Astrocyte of the spinal cord (primary cell): Measurements from ENCODE around the gene FCN2.

Experiments
- DNase-seq: peaks from one replicate; pipeline ENCODE4 v3.0.0; 2011; ENCODE audit warnings: low read depth, low spot score
- H3K4me3 ChIP-seq: 2 replicates; pipeline ENCODE4 v1.5.1; 2011; ENCODE audit warnings: low read depth, mild to moderate bottlenecking, low read length, moderate library complexity
- in situ Hi-C: cut with HindIII; loops from 2 replicates; pipeline ENCODE4 v1.10.0; 2017; ENCODE audit warnings: low sequenced_read_pairs
- TF ChIP-seq, protein P1 (sequence below): IDR thresholded peaks from 2 replicates; pipeline ENCODE4 v1.5.1; 2012; ENCODE audit warnings: low read depth, mild to moderate bottlenecking, low read length, inconsistent platforms

FCN2 gene

DNA sequence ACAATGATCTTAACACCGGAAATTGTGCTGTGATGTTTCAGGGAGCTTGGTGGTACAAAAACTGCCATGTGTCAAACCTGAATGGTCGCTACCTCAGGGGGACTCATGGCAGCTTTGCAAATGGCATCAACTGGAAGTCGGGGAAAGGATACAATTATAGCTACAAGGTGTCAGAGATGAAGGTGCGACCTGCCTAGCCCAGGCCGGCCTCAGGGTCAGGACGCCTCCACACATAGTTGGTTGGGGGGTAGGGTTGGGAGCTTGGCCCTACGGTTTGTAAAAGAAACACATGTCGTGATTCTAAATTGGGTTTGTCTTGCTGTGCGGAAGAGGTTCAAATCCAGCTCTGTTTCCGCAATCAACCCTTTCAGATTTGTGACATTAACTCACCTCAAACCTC, 6.6 kb downstream of the FCN2 start:
- no peak for DNase-seq
- no peak overlapping the region for H3K4me3 ChIP-seq
- in situ Hi-C loops, result no loop called here
- TF ChIP-seq, protein P1, sequence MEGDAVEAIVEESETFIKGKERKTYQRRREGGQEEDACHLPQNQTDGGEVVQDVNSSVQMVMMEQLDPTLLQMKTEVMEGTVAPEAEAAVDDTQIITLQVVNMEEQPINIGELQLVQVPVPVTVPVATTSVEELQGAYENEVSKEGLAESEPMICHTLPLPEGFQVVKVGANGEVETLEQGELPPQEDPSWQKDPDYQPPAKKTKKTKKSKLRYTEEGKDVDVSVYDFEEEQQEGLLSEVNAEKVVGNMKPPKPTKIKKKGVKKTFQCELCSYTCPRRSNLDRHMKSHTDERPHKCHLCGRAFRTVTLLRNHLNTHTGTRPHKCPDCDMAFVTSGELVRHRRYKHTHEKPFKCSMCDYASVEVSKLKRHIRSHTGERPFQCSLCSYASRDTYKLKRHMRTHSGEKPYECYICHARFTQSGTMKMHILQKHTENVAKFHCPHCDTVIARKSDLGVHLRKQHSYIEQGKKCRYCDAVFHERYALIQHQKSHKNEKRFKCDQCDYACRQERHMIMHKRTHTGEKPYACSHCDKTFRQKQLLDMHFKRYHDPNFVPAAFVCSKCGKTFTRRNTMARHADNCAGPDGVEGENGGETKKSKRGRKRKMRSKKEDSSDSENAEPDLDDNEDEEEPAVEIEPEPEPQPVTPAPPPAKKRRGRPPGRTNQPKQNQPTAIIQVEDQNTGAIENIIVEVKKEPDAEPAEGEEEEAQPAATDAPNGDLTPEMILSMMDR, result no peak

GRCh38 chr9:134887686-134888602, 7.3 kb downstream of the FCN2 start:
- DNase-seq, result no peak
- TF ChIP-seq, protein P1, result no peak
- in situ Hi-C loops, result no loop called here
- H3K4me3 ChIP-seq, result no peak overlapping the region

DNA sequence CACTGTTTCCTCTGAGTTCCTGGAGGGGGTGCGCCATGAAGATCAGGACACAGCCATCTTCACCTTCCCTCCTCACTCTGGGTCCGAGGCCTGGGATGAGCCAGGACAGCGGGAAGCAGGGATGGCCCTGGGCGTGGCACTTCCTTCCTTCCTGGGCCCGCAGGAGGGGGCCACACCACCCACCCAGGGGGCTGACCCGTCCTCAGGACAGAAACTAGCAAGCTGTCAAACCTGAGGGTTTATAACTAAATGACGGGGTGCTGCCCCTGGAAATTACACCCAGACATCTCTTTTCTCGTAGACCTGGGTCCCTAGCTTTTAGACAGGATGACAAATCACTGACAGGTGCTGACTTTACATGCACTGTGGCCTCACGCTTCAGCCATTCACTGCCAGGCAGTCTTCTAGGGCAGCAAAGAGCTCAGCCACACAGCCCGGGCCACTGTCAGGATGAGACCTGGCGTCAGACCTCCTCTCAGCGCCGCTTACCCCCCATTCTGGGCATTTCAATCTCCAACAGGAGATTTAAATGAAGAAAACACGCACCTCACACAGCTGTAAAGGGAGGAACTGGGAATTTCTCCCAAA, 8.1 kb downstream of the FCN2 start:
- TF ChIP-seq, protein P1, result no peak
- in situ Hi-C loops, result no loop called here
- DNase-seq, result no peak
- H3K4me3 ChIP-seq, result no peak overlapping the region

GRCh38 chr9:134889386-134890154, 9.0 kb downstream of the FCN2 start:
- TF ChIP-seq, protein P1, result no peak
- in situ Hi-C loops, result no loop called here
- no peak for DNase-seq
- H3K4me3 ChIP-seq, result no peak overlapping the region

DNA sequence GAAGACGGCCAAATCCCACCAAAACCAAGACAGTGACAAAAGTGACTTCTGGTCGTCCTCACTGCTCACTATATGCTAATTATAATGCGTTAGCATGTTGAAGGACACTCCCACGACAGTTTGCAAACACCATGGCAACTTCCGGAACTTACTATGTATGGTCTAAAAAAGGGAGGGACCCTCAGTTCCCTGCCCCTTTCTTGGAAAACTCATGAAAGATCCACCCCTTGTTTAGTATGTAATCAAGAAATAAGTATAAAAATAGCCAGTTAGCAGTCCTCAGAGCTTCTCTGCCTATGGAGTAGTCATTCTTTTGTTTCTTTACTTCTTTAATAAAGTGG, 9.5 kb downstream of the FCN2 start:
- no peak overlapping the region for H3K4me3 ChIP-seq
- DNase-seq, result no peak
- TF ChIP-seq, protein P1, result no peak
- in situ Hi-C loops, result no loop called here

DNA sequence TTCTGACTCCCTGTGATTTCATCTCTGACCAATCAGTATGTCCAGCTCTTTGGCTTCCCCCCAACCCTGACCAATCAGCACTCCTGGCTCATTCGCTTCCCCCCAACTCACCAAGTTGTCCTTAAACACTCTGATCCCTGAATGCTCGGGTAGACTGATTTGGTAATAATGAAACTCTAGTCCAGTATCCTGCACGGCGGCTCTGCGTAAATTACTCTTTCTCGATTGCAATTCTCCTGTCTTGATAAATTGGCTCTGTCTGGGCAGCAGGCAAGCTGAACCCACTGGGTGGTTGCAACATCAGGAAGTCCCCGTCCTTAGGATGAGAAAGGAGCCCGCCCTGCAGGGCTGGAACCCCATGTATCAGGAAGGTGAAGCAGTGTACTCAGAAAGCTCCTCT, 10.4 kb downstream of the FCN2 start:
- no peak for DNase-seq
- TF ChIP-seq, protein P1, result no peak
- in situ Hi-C loops, result no loop called here
- no peak overlapping the region for H3K4me3 ChIP-seq
